Neural crest cell (in vitro differentiated cells): Measurements from ENCODE around the gene USP47. TPM values are rescaled to one million over a fixed set of nuclear protein-coding genes. Genes with fewer than 3 reads are reported as not detected.

Source experiments
- DNase-seq: peaks from one replicate; pipeline ENCODE4 v3.0.0; 2021; ENCODE audit warnings: low read depth, mixed read lengths, low spot score
- H3K27ac Mint-ChIP-seq: one replicate; pipeline ENCODE4 v1.8.0; 2021; ENCODE audit warnings: mild to moderate bottlenecking, mixed read lengths; ENCODE audit not compliant: unreplicated experiment
- H3K27me3 Mint-ChIP-seq: 2 replicates; pipeline ENCODE4 v1.8.0; 2021; ENCODE audit warnings: low read depth, mild to moderate bottlenecking, mixed read lengths
- H3K36me3 Mint-ChIP-seq: 2 replicates; pipeline ENCODE4 v1.8.0; 2021; ENCODE audit warnings: low read depth, mild to moderate bottlenecking, mixed read lengths
- H3K4me1 Mint-ChIP-seq: 2 replicates; pipeline ENCODE4 v1.8.0; 2021; ENCODE audit warnings: mixed read lengths
- H3K4me3 Mint-ChIP-seq: one replicate; pipeline ENCODE4 v1.8.0; 2021; ENCODE audit warnings: mild to moderate bottlenecking, mixed read lengths
- H3K9me3 Mint-ChIP-seq: 2 replicates; pipeline ENCODE4 v1.8.0; 2021; ENCODE audit warnings: mixed read lengths
- CTCF ChIP-seq: fragments of 200-600 bp; sonication (generic); conservative IDR thresholded peaks from 2 replicates; pipeline ENCODE4 v1.5.0; 2021; ENCODE audit warnings: antibody characterized with exemption, mild to moderate bottlenecking
- total RNA-seq: library from RNA; stranded (reverse); gene quantifications from 2 replicates; pipeline ENCODE4 v1.2.1, GENCODE V29; 2021

The USP47 gene
- total RNA-seq, 1 donor from 2014 or later, result 58.9 TPM

- H3K9me3 Mint-ChIP-seq, result peaks cover 4% of the 10 kb centered on the region
- H3K27ac Mint-ChIP-seq, result no peak overlapping the region
- H3K4me3 Mint-ChIP-seq, result no peak overlapping the region
- H3K36me3 Mint-ChIP-seq, result no peaks in the 10 kb centered on the region
- H3K4me1 Mint-ChIP-seq, result peaks cover 7% of the 10 kb centered on the region
- no peak for DNase-seq
- no peaks in the 10 kb centered on the region for H3K27me3 Mint-ChIP-seq
- no peak for TF ChIP-seq CTCF
Measured at GRCh38 chr11:11813288-11813962, 28.3 kb upstream of the USP47 start.

GRCh38 chr11:11814614-11815452 lies 26.9 kb upstream of the USP47 start:
- no peak overlapping the region for H3K27ac Mint-ChIP-seq
- no peaks in the 10 kb centered on the region for H3K36me3 Mint-ChIP-seq
- H3K4me1 Mint-ChIP-seq, result no peaks in the 10 kb centered on the region
- no peaks in the 10 kb centered on the region for H3K27me3 Mint-ChIP-seq
- no peak overlapping the region for H3K4me3 Mint-ChIP-seq
- TF ChIP-seq CTCF, result no peak
- peaks cover 4% of the 10 kb centered on the region for H3K9me3 Mint-ChIP-seq
- no peak for DNase-seq

- H3K9me3 Mint-ChIP-seq, result peaks cover 4% of the 10 kb centered on the region
- no peak for TF ChIP-seq CTCF
- H3K4me1 Mint-ChIP-seq, result no peaks in the 10 kb centered on the region
- H3K27me3 Mint-ChIP-seq, result no peaks in the 10 kb centered on the region
- no peak overlapping the region for H3K4me3 Mint-ChIP-seq
- H3K27ac Mint-ChIP-seq, result no peak overlapping the region
- DNase-seq, result no peak
- no peaks in the 10 kb centered on the region for H3K36me3 Mint-ChIP-seq
Measured at GRCh38 chr11:11816511-11817314, 25.1 kb upstream of the USP47 start.

- DNase-seq, result no peak
- H3K27me3 Mint-ChIP-seq, result no peaks in the 10 kb centered on the region
- no peaks in the 10 kb centered on the region for H3K36me3 Mint-ChIP-seq
- no peak overlapping the region for H3K4me3 Mint-ChIP-seq
- TF ChIP-seq CTCF, result no peak
- H3K27ac Mint-ChIP-seq, result no peak overlapping the region
- H3K9me3 Mint-ChIP-seq, result peaks cover 4% of the 10 kb centered on the region
- H3K4me1 Mint-ChIP-seq, result no peaks in the 10 kb centered on the region
Measured at GRCh38 chr11:11817957-11818356, 23.8 kb upstream of the USP47 start.

GRCh38 chr11:11818529-11819121 lies 23.1 kb upstream of the USP47 start:
- DNase-seq, result no peak
- H3K9me3 Mint-ChIP-seq, result peaks cover 6% of the 10 kb centered on the region

More at GRCh38 chr11:11818529-11819121, 23.1 kb upstream of the USP47 start:
- Mint-ChIP-seq H3K27ac (no peak overlapping the region), H3K4me3 (no peak overlapping the region), H3K36me3 (peaks cover 1% of the 10 kb centered on the region), H3K4me1 (no peaks in the 10 kb centered on the region), H3K27me3 (no peaks in the 10 kb centered on the region)
- no peak for TF ChIP-seq CTCF
